Fibroblast of the aortic adventitia (primary cell): ENCODE data around the gene BCDIN3D. TPM values are rescaled to one million over a fixed set of nuclear protein-coding genes. Genes with fewer than 3 reads are reported as not detected.

Experiments
- DNase-seq: peaks from one replicate; pipeline ENCODE4 v3.0.0-alpha.2; 2010; ENCODE audit warnings: low read depth
- H3K4me3 ChIP-seq: 2 replicates; pipeline ENCODE4 v1.5.1; 2011; ENCODE audit warnings: low read depth, mild to moderate bottlenecking, control low read depth, low read length, moderate library complexity
- CTCF ChIP-seq: IDR thresholded peaks from 2 replicates; pipeline ENCODE4 v1.5.1; 2011; ENCODE audit warnings: mild to moderate bottlenecking, low read length, control low read depth, inconsistent platforms; ENCODE audit not compliant: insufficient read depth
- total RNA-seq: library from RNA; depleted of rRNA; stranded (reverse); fragments of >200 nt; gene quantifications from 2 replicates; pipeline ENCODE4 v1.2.3, GENCODE V29; 2012; ENCODE audit warnings: low replicate concordance

The BCDIN3D gene
- total RNA-seq, 1 donor = 4.5 TPM

GRCh38 chr12:49870501-49871262 is 27.8 kb upstream of the BCDIN3D start:
- no peak for DNase-seq
- TF ChIP-seq CTCF = no peak
- H3K4me3 ChIP-seq = no peak overlapping the region

GRCh38 chr12:49869816-49870500 is 27.1 kb upstream of the BCDIN3D start:
- no peak for TF ChIP-seq CTCF
- DNase-seq = no peak
- no peak overlapping the region for H3K4me3 ChIP-seq

- TF ChIP-seq CTCF = no peak
- H3K4me3 ChIP-seq = no peak overlapping the region
- peak; percentile 100 for DNase-seq
These were observed 26.3 kb upstream of the BCDIN3D start for GRCh38 chr12:49868952-49869815.

- DNase-seq = peak; percentile 7
- no peak for TF ChIP-seq CTCF
- no peak overlapping the region for H3K4me3 ChIP-seq
These were observed 25.5 kb upstream of the BCDIN3D start for GRCh38 chr12:49868449-49868848.

- no peak overlapping the region for H3K4me3 ChIP-seq
- no peak for TF ChIP-seq CTCF
- peak; percentile 36 for DNase-seq
These were observed 24.9 kb upstream of the BCDIN3D start for GRCh38 chr12:49867570-49868341.
